HepG2 (cell line): Measurements from ENCODE around the gene RAB27B.

Experiments
- EEA1 ChIP-seq: sonication (generic); formaldehyde crosslinking; IDR thresholded peaks from 2 replicates; pipeline ENCODE4 v1.5.1; 2020; ENCODE audit warnings: mild to moderate bottlenecking, missing genetic modification reagents, borderline replicate concordance
- PCBP1 ChIP-seq: fragments of 200-400 bp; formaldehyde crosslinking; IDR thresholded peaks from 2 replicates; pipeline ENCODE4 v1.6.1; 2017; ENCODE audit warnings: mild to moderate bottlenecking, low read depth, low read length, borderline replicate concordance
- RXRA ChIP-seq: sonication (generic); formaldehyde crosslinking; IDR thresholded peaks from 2 replicates; pipeline ENCODE4 v1.5.1; 2020; ENCODE audit warnings: missing genetic modification reagents
- TAF1 ChIP-seq: sonication (generic); formaldehyde crosslinking; IDR thresholded peaks from 2 replicates; pipeline ENCODE4 v1.4.0; 2020; ENCODE audit warnings: missing genetic modification reagents
- TF ChIP-seq, protein P1 (sequence below): sonication (generic); formaldehyde crosslinking; IDR thresholded peaks from 2 replicates; pipeline ENCODE4 v1.5.0; 2020; ENCODE audit warnings: mild to moderate bottlenecking, missing genetic modification reagents, moderate library complexity

- TF ChIP-seq TAF1 (no peak), RXRA (CRISPR knock-in tag) (no peak), EEA1 (CRISPR knock-in tag) (no peak), PCBP1 (no peak)
- TF ChIP-seq, protein P1, sequence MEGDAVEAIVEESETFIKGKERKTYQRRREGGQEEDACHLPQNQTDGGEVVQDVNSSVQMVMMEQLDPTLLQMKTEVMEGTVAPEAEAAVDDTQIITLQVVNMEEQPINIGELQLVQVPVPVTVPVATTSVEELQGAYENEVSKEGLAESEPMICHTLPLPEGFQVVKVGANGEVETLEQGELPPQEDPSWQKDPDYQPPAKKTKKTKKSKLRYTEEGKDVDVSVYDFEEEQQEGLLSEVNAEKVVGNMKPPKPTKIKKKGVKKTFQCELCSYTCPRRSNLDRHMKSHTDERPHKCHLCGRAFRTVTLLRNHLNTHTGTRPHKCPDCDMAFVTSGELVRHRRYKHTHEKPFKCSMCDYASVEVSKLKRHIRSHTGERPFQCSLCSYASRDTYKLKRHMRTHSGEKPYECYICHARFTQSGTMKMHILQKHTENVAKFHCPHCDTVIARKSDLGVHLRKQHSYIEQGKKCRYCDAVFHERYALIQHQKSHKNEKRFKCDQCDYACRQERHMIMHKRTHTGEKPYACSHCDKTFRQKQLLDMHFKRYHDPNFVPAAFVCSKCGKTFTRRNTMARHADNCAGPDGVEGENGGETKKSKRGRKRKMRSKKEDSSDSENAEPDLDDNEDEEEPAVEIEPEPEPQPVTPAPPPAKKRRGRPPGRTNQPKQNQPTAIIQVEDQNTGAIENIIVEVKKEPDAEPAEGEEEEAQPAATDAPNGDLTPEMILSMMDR (CRISPR knock-in tag): no peak
Measured at GRCh38 chr18:54801374-54801773, 26.9 kb upstream of the RAB27B start.
